CD4-positive, alpha-beta T cell (primary cell): ENCODE data around the gene TEX22. TPM values are rescaled to one million over a fixed set of nuclear protein-coding genes. Genes with fewer than 3 reads are reported as not detected.

ENCODE experiments used
- ATAC-seq: fragments of 200-7000 bp; cut with Tn5 transposase; one replicate; pipeline ENCODE4 v1.10.0; 2022; ENCODE audit warnings: mild to moderate bottlenecking; ENCODE audit not compliant: poor library complexity
- CTCF ChIA-PET: fragments of 350-600 bp; sonication (Branson Sonifier 250); formaldehyde crosslinking; loops from one replicate; lab custom pipeline; 2021; ENCODE audit warnings: antibody characterized with exemption, inconsistent platforms; lab: Charles Lee
- POLR2A ChIA-PET: fragments of 350-600 bp; sonication (Branson Sonifier 250); formaldehyde crosslinking; loops from one replicate; lab custom pipeline; 2021; ENCODE audit warnings: antibody characterized with exemption, inconsistent platforms; lab: Charles Lee
- DNase-seq, 14 experiments: peaks; one replicate each; pipeline ENCODE4 v3.0.0-alpha.2; 2013 to 2020; ENCODE audit warnings: mixed read lengths in 2 of 14
- H3K27ac ChIP-seq, 2 donors: one replicate each; pipeline versions ENCODE4 v1.5.1 to v1.7.0; 2013; ENCODE audit warnings: low read length in 2 of 2, low read depth in 1 of 2, mild to moderate bottlenecking in 1 of 2
- H3K27me3 ChIP-seq, 2 experiments: 1 replicate in 1 of 2; 2 replicates in 1 of 2; pipeline versions ENCODE4 v1.6.1 to v1.7.0; 2013; ENCODE audit warnings: low read length in 2 of 2, control low read depth in 1 of 2, mild to moderate bottlenecking in 1 of 2, moderate library complexity in 1 of 2; ENCODE audit not compliant: insufficient read depth in 2 of 2, control insufficient read depth in 1 of 2
- H3K36me3 ChIP-seq: one replicate; pipeline ENCODE4 v1.6.1; 2013; ENCODE audit warnings: low read length, control low read depth; ENCODE audit not compliant: insufficient read depth
- H3K4me1 ChIP-seq: one replicate; pipeline ENCODE4 v1.6.1; 2013; ENCODE audit warnings: low read length, control low read depth; ENCODE audit not compliant: insufficient read depth
- H3K4me3 ChIP-seq: one replicate; pipeline ENCODE4 v1.5.1; 2013; ENCODE audit warnings: mild to moderate bottlenecking, low read length, moderate library complexity
- H3K9me3 ChIP-seq, 2 experiments: 1 replicate in 1 of 2; 2 replicates in 1 of 2; pipeline versions ENCODE4 v1.6.1 to v1.7.0; 2013; ENCODE audit warnings: low read length in 2 of 2, mild to moderate bottlenecking in 2 of 2, control low read depth in 1 of 2, moderate library complexity in 1 of 2; ENCODE audit not compliant: control insufficient read depth in 1 of 2, insufficient read depth in 1 of 2
- H3K27ac Mint-ChIP-seq: one replicate; pipeline ENCODE4 v1.8.0; 2020; ENCODE audit warnings: mixed read lengths
- H3K27me3 Mint-ChIP-seq: one replicate; pipeline ENCODE4 v1.8.0; 2021; ENCODE audit warnings: mixed read lengths
- H3K36me3 Mint-ChIP-seq: one replicate; pipeline ENCODE4 v1.8.0; 2021; ENCODE audit warnings: low read depth, mixed read lengths
- H3K4me1 Mint-ChIP-seq: one replicate; pipeline ENCODE4 v1.8.0; 2021; ENCODE audit warnings: low read depth, mixed read lengths
- H3K4me3 Mint-ChIP-seq: one replicate; pipeline ENCODE4 v1.8.0; 2020; ENCODE audit warnings: mild to moderate bottlenecking, mixed read lengths
- H3K9me3 Mint-ChIP-seq: one replicate; pipeline ENCODE4 v1.8.0; 2020; ENCODE audit warnings: mixed read lengths
- intact Hi-C, 2 experiments: fragments of 100-400 bp; cut with DNase I in 1 of 2; cut with micrococcal nuclease in 1 of 2; formaldehyde crosslinking; loops; one replicate each; pipeline versions ENCODE4 v1.15.1 to v1.9.0; 2023 to 2025; cut with DNase I, micrococcal nuclease
- total RNA-seq, 174 experiments: library from RNA in 2 of 174; stranded (reverse) in 2 of 174; gene quantifications; one replicate each; pipeline ENCODE4 v1.2.3 and lab custom pipeline; 2021 to 2026
- TF ChIP-seq, protein P1 (sequence below): fragments of 200-600 bp; IDR thresholded peaks from one replicate; pipeline ENCODE4 v1.8.0; 2022; ENCODE audit warnings: antibody characterized with exemption, mild to moderate bottlenecking

TEX22 gene
- total RNA-seq, 2 experiments from 2014 or later: 1.3 to 2.8 TPM

DNA sequence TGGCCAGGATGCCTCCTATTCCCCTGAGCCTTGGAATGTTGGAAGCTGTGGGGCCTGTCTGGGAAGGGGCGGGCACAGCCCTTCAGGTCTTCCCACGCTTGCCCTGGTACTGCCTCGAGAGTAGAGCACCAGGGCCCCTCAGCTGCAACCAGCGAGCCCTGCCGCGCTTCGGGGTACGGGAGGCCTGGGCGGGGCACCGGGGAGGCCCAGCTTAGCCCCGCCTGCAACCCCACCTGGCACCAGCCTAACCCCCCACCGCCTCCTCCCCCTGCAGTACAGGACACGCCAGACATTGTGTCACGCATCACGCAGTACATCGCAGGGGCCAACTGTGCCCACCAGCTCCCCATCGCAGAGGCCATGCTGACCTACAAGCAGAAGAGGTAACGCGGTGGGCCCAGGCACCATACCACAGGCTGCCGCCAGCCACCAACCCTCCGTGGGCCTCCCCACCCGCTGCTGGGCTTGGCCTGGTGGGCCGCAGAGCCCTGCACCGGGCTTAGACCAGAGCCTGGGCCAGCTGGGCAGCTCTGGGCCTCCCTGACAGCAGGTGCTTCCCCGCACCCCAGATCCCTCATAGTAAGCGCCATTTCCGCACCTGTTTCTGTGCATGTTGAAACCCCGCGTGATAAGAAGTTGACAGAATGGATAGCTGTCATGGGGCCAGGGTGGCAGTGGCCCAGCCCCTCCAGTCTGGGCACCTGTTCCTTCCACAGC lies 13.6 kb upstream of the TEX22 start:
- Histone ChIP-seq H3K27me3 (no peaks in the 10 kb centered on the region), H3K9me3 (no peaks in the 10 kb centered on the region), H3K4me1 (peaks cover 3% of the 10 kb centered on the region), H3K36me3 (peaks cover 11% of the 10 kb centered on the region), H3K27ac (no peak overlapping the region), H3K4me3 (no peak overlapping the region)
- DNase-seq (peak in 1 of 14 experiments; percentile 3), ATAC-seq (no peak)
- TF ChIP-seq, protein P1, sequence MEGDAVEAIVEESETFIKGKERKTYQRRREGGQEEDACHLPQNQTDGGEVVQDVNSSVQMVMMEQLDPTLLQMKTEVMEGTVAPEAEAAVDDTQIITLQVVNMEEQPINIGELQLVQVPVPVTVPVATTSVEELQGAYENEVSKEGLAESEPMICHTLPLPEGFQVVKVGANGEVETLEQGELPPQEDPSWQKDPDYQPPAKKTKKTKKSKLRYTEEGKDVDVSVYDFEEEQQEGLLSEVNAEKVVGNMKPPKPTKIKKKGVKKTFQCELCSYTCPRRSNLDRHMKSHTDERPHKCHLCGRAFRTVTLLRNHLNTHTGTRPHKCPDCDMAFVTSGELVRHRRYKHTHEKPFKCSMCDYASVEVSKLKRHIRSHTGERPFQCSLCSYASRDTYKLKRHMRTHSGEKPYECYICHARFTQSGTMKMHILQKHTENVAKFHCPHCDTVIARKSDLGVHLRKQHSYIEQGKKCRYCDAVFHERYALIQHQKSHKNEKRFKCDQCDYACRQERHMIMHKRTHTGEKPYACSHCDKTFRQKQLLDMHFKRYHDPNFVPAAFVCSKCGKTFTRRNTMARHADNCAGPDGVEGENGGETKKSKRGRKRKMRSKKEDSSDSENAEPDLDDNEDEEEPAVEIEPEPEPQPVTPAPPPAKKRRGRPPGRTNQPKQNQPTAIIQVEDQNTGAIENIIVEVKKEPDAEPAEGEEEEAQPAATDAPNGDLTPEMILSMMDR: no peak
- Mint-ChIP-seq H3K27ac (no peak overlapping the region), H3K4me3 (no peak overlapping the region), H3K4me1 (no peaks in the 10 kb centered on the region), H3K36me3 (peaks cover 10% of the 10 kb centered on the region), H3K27me3 (no peaks in the 10 kb centered on the region), H3K9me3 (no peaks in the 10 kb centered on the region)
- ChIA-PET CTCF (no interaction called here), POLR2A (no interaction called here)
- intact Hi-C loops: no loop called here

GRCh38 chr14:105385322-105385637 lies 13.1 kb upstream of the TEX22 start:
- intact Hi-C loops: no loop called here
- peak in 1 of 14 experiments; percentile 4 for DNase-seq
- H3K4me3 ChIP-seq: no peak overlapping the region

GRCh38 chr14:105385698-105386365 lies 12.5 kb upstream of the TEX22 start:
- Mint-ChIP-seq H3K36me3 (peaks cover 10% of the 10 kb centered on the region), H3K9me3 (no peaks in the 10 kb centered on the region), H3K4me3 (no peak overlapping the region), H3K27me3 (no peaks in the 10 kb centered on the region), H3K4me1 (no peaks in the 10 kb centered on the region), H3K27ac (no peak overlapping the region)
- CTCF ChIA-PET: no interaction called here
- H3K4me3 ChIP-seq: no peak overlapping the region
- ATAC-seq (no peak), DNase-seq (no peak)
- POLR2A ChIA-PET: no interaction called here
- H3K27ac ChIP-seq: no peak overlapping the region
- TF ChIP-seq, protein P1: no peak
- intact Hi-C loops: no loop called here
- H3K36me3 ChIP-seq: peaks cover 11% of the 10 kb centered on the region
- H3K9me3 ChIP-seq: no peaks in the 10 kb centered on the region
- H3K4me1 ChIP-seq: peaks cover 12% of the 10 kb centered on the region
- H3K27me3 ChIP-seq: no peaks in the 10 kb centered on the region

More at GRCh38 chr14:105385322-105385637, 13.1 kb upstream of the TEX22 start:
- POLR2A ChIA-PET: no interaction called here
- Mint-ChIP-seq H3K9me3 (no peaks in the 10 kb centered on the region), H3K27me3 (no peaks in the 10 kb centered on the region), H3K27ac (no peak overlapping the region), H3K4me1 (no peaks in the 10 kb centered on the region), H3K4me3 (no peak overlapping the region), H3K36me3 (peaks cover 10% of the 10 kb centered on the region)
- H3K27me3 ChIP-seq: no peaks in the 10 kb centered on the region
- TF ChIP-seq, protein P1: no peak
- H3K4me1 ChIP-seq: peaks cover 8% of the 10 kb centered on the region
- ATAC-seq: no peak
- H3K9me3 ChIP-seq: no peaks in the 10 kb centered on the region
- peaks cover 11% of the 10 kb centered on the region for H3K36me3 ChIP-seq
- no peak overlapping the region for H3K27ac ChIP-seq
- CTCF ChIA-PET: no interaction called here
